WTC11 (cell line): ENCODE data around the gene RHOJ. TPM values are rescaled to one million over a fixed set of nuclear protein-coding genes. Genes with fewer than 3 reads are reported as not detected.

Experiments
- ATAC-seq: fragments of 200-7000 bp; cut with Tn5 transposase; 2 replicates; pipeline ENCODE4 v1.10.0; 2021; ENCODE audit warnings: mild to moderate bottlenecking, moderate library complexity
- CTCF ChIA-PET: fragments of 300-600 bp; sonication (Branson Sonifier 250); formaldehyde crosslinking; loops from one replicate; lab custom pipeline; 2021; ENCODE audit warnings: antibody characterized with exemption; lab: Charles Lee
- POLR2A ChIA-PET: fragments of 350-600 bp; sonication (Branson Sonifier 250); formaldehyde crosslinking; loops from one replicate; lab custom pipeline; 2021; ENCODE audit warnings: antibody characterized with exemption; lab: Charles Lee
- DNase-seq: peaks from one replicate; pipeline ENCODE4 v3.0.0; 2021; ENCODE audit warnings: low spot score
- H3K27ac Mint-ChIP-seq: 2 replicates; pipeline ENCODE4 v1.8.0; 2021; ENCODE audit warnings: mixed read lengths
- H3K27me3 Mint-ChIP-seq: 2 replicates; pipeline ENCODE4 v1.8.0; 2021; ENCODE audit warnings: low read depth, mild to moderate bottlenecking, moderate library complexity, mixed read lengths
- H3K36me3 Mint-ChIP-seq: 2 replicates; pipeline ENCODE4 v1.8.0; 2021; ENCODE audit warnings: mixed read lengths
- H3K4me1 Mint-ChIP-seq: 2 replicates; pipeline ENCODE4 v1.8.0; 2022; ENCODE audit warnings: mixed read lengths
- H3K4me3 Mint-ChIP-seq: 2 replicates; pipeline ENCODE4 v1.8.0; 2021; ENCODE audit warnings: mild to moderate bottlenecking, moderate library complexity, mixed read lengths
- H3K9me3 Mint-ChIP-seq: 2 replicates; pipeline ENCODE4 v1.8.0; 2021; ENCODE audit warnings: mixed read lengths
- CDX4 ChIP-seq: fragments of 250-450 bp; sonication (Bioruptor Pico); IDR thresholded peaks from 2 replicates; pipeline ENCODE4 v1.9.0; 2021; ENCODE audit warnings: moderate library complexity, mild to moderate bottlenecking, inconsistent platforms, borderline replicate concordance
- E2F5 ChIP-seq: sonication (generic); formaldehyde crosslinking; IDR thresholded peaks from 2 replicates; pipeline ENCODE4 v1.8.1; 2022; ENCODE audit warnings: mild to moderate bottlenecking, moderate library complexity, missing genetic modification reagents
- JAZF1 ChIP-seq: fragments of 250-450 bp; sonication (Bioruptor Pico); IDR thresholded peaks from 2 replicates; pipeline ENCODE4 v1.9.0; 2021; ENCODE audit warnings: moderate library complexity, mild to moderate bottlenecking, inconsistent platforms
- KAT7 ChIP-seq: sonication (generic); formaldehyde crosslinking; IDR thresholded peaks from 2 replicates; pipeline ENCODE4 v1.8.1; 2023; ENCODE audit warnings: missing genetic modification reagents, mild to moderate bottlenecking, borderline replicate concordance
- MAX ChIP-seq: sonication (generic); formaldehyde crosslinking; IDR thresholded peaks from 2 replicates; pipeline ENCODE4 v1.8.0; 2022; ENCODE audit warnings: mild to moderate bottlenecking, missing genetic modification reagents
- MXD4 ChIP-seq: fragments of 250-450 bp; sonication (Bioruptor Pico); IDR thresholded peaks from 2 replicates; pipeline ENCODE4 v1.8.0; 2021; ENCODE audit warnings: mild to moderate bottlenecking, moderate library complexity, borderline replicate concordance
- MYBL2 ChIP-seq: sonication (generic); formaldehyde crosslinking; IDR thresholded peaks from 2 replicates; pipeline ENCODE4 v1.8.1; 2023; ENCODE audit warnings: mild to moderate bottlenecking, moderate library complexity, missing genetic modification reagents
- NFATC4 ChIP-seq: fragments of 250-450 bp; sonication (Bioruptor Pico); IDR thresholded peaks from 2 replicates; pipeline ENCODE4 v1.9.0; 2021; ENCODE audit warnings: mild to moderate bottlenecking
- NR3C1 ChIP-seq: sonication (generic); formaldehyde crosslinking; conservative IDR thresholded peaks from 2 replicates; pipeline ENCODE4 v1.8.1; 2023; ENCODE audit warnings: low read depth, mild to moderate bottlenecking, missing genetic modification reagents
- PREB ChIP-seq: sonication (generic); formaldehyde crosslinking; IDR thresholded peaks from 2 replicates; pipeline ENCODE4 v1.8.1; 2022; ENCODE audit warnings: mild to moderate bottlenecking, missing genetic modification reagents, moderate library complexity, borderline replicate concordance
- RORB ChIP-seq: fragments of 250-450 bp; sonication (Bioruptor Pico); IDR thresholded peaks from 2 replicates; pipeline ENCODE4 v1.9.0; 2021; ENCODE audit warnings: mild to moderate bottlenecking
- SMAD4 ChIP-seq: sonication (generic); formaldehyde crosslinking; IDR thresholded peaks from 2 replicates; pipeline ENCODE4 v1.8.0; 2022; ENCODE audit warnings: mild to moderate bottlenecking, missing genetic modification reagents
- SOX15 ChIP-seq: fragments of 250-450 bp; sonication (Bioruptor Pico); IDR thresholded peaks from 2 replicates; pipeline ENCODE4 v1.9.0; 2021; ENCODE audit warnings: mild to moderate bottlenecking
- TCF7 ChIP-seq: sonication (generic); formaldehyde crosslinking; IDR thresholded peaks from 2 replicates; pipeline ENCODE4 v1.8.0; 2022; ENCODE audit warnings: mild to moderate bottlenecking, low read depth, missing genetic modification reagents, moderate library complexity
- TP53 ChIP-seq: sonication (generic); formaldehyde crosslinking; IDR thresholded peaks from 2 replicates; pipeline ENCODE4 v1.8.1; 2023; ENCODE audit warnings: mild to moderate bottlenecking, missing genetic modification reagents
- ZNF121 ChIP-seq: sonication (generic); formaldehyde crosslinking; IDR thresholded peaks from 2 replicates; pipeline ENCODE4 v1.8.0; 2023; ENCODE audit warnings: missing genetic modification reagents
- ZNF232 ChIP-seq: sonication (generic); formaldehyde crosslinking; IDR thresholded peaks from 2 replicates; pipeline ENCODE4 v1.8.0; 2022; ENCODE audit warnings: mild to moderate bottlenecking, missing genetic modification reagents
- ZNF263 ChIP-seq: sonication (generic); formaldehyde crosslinking; IDR thresholded peaks from 2 replicates; pipeline ENCODE4 v1.8.1; 2022; ENCODE audit warnings: low read depth, mild to moderate bottlenecking, moderate library complexity, missing genetic modification reagents
- ZNF317 ChIP-seq: sonication (generic); formaldehyde crosslinking; IDR thresholded peaks from 2 replicates; pipeline ENCODE4 v1.8.1; 2023; ENCODE audit warnings: low read depth, mild to moderate bottlenecking, moderate library complexity, missing genetic modification reagents, borderline replicate concordance
- ZNF396 ChIP-seq: fragments of 250-450 bp; sonication (Bioruptor Pico); IDR thresholded peaks from 2 replicates; pipeline ENCODE4 v1.8.0; 2021; ENCODE audit warnings: mild to moderate bottlenecking, moderate library complexity, borderline replicate concordance
- ZNF512 ChIP-seq: sonication (generic); formaldehyde crosslinking; IDR thresholded peaks from 2 replicates; pipeline ENCODE4 v1.8.1; 2022; ENCODE audit warnings: missing genetic modification reagents, borderline replicate concordance
- total RNA-seq: library from RNA; stranded (reverse); gene quantifications from 3 replicates; pipeline ENCODE4 v1.2.3, GENCODE V29; 2021
- TF ChIP-seq, protein P1 (sequence below): fragments of 250-450 bp; sonication (Bioruptor Pico); IDR thresholded peaks from 2 replicates; pipeline ENCODE4 v2.1.2; 2022; ENCODE audit warnings: mild to moderate bottlenecking, moderate library complexity
- TF ChIP-seq, protein P2 (sequence below): sonication (generic); formaldehyde crosslinking; conservative IDR thresholded peaks from 2 replicates; pipeline ENCODE4 v1.8.1; 2022; ENCODE audit warnings: mild to moderate bottlenecking, missing genetic modification reagents
- TF ChIP-seq, protein P3 (sequence below): sonication (generic); formaldehyde crosslinking; IDR thresholded peaks from 2 replicates; pipeline ENCODE4 v1.8.1; 2022; ENCODE audit warnings: low read depth, mild to moderate bottlenecking, moderate library complexity, missing genetic modification reagents, borderline replicate concordance
- TF ChIP-seq, protein P4 (sequence below): sonication (generic); formaldehyde crosslinking; IDR thresholded peaks from 2 replicates; pipeline ENCODE4 v1.8.1; 2023; ENCODE audit warnings: mild to moderate bottlenecking, missing genetic modification reagents, moderate library complexity

Gene RHOJ
- total RNA-seq, 1 experiment from 2014 or later: 0.13 TPM

DNA sequence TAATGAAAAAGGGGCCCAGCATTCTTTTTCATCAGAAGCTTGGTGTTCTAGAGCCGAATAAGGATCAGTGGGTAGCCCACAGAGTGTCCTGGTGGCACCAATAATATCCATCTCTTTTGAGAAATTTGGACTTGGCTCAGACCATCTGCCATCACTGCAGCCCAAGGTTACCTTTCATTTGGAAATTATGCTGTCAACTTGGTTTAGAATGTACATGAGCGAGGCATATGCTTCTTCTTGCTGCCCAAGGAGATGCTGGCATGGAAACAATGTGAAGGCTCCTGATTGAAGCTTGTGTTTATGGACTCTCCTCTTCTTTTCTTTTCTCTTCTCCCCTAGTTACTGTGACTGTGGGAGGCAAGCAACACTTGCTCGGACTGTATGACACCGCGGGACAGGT is 64.5 kb downstream of the RHOJ start (continued):
- TF ChIP-seq ZNF317 (CRISPR knock-in tag) (no peak), NR3C1 (no peak), MXD4 (CRISPR knock-in tag) (no peak), JAZF1 (CRISPR knock-in tag) (no peak), E2F5 (CRISPR knock-in tag) (no peak)
- TF ChIP-seq, protein P1, sequence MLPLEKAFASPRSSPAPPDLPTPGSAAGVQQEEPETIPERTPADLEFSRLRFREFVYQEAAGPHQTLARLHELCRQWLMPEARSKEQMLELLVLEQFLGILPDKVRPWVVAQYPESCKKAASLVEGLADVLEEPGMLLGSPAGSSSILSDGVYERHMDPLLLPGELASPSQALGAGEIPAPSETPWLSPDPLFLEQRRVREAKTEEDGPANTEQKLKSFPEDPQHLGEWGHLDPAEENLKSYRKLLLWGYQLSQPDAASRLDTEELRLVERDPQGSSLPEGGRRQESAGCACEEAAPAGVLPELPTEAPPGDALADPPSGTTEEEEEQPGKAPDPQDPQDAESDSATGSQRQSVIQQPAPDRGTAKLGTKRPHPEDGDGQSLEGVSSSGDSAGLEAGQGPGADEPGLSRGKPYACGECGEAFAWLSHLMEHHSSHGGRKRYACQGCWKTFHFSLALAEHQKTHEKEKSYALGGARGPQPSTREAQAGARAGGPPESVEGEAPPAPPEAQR: no peak
- TF ChIP-seq, protein P2, sequence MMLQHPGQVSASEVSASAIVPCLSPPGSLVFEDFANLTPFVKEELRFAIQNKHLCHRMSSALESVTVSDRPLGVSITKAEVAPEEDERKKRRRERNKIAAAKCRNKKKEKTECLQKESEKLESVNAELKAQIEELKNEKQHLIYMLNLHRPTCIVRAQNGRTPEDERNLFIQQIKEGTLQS (CRISPR knock-in tag): no peak

- ATAC-seq: no peak
- ChIA-PET CTCF (no interaction called here), POLR2A (interaction anchor here (0.6 kb wide), 1 partner anchor 81 kb away, joined by 4 read pairs; no protein-coding TSS in a partner anchor)
- Mint-ChIP-seq H3K4me1 (peaks cover 10% of the 10 kb centered on the region), H3K27me3 (no peaks in the 10 kb centered on the region), H3K27ac (no peak overlapping the region), H3K9me3 (peaks cover 25% of the 10 kb centered on the region), H3K4me3 (no peak overlapping the region), H3K36me3 (peaks cover 20% of the 10 kb centered on the region)
- TF ChIP-seq, protein P1: no peak
- TF ChIP-seq, protein P3, sequence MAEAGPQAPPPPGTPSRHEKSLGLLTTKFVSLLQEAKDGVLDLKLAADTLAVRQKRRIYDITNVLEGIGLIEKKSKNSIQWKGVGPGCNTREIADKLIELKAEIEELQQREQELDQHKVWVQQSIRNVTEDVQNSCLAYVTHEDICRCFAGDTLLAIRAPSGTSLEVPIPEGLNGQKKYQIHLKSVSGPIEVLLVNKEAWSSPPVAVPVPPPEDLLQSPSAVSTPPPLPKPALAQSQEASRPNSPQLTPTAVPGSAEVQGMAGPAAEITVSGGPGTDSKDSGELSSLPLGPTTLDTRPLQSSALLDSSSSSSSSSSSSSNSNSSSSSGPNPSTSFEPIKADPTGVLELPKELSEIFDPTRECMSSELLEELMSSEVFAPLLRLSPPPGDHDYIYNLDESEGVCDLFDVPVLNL (CRISPR knock-in tag): no peak
- TF ChIP-seq SMAD4 (no peak), NFATC4 (CRISPR knock-in tag) (no peak), KAT7 (CRISPR knock-in tag) (no peak), PREB (CRISPR knock-in tag) (no peak), TP53 (CRISPR knock-in tag) (no peak), SOX15 (CRISPR knock-in tag) (no peak), MXD4 (CRISPR knock-in tag) (no peak), TCF7 (no peak), ZNF263 (CRISPR knock-in tag) (no peak), ZNF512 (CRISPR knock-in tag) (no peak), CDX4 (CRISPR knock-in tag) (no peak), ZNF121 (no peak), RORB (CRISPR knock-in tag) (no peak), MYBL2 (CRISPR knock-in tag) (no peak), ZNF232 (CRISPR knock-in tag) (no peak), MAX (CRISPR knock-in tag) (no peak), ZNF396 (CRISPR knock-in tag) (no peak)
- TF ChIP-seq, protein P4, sequence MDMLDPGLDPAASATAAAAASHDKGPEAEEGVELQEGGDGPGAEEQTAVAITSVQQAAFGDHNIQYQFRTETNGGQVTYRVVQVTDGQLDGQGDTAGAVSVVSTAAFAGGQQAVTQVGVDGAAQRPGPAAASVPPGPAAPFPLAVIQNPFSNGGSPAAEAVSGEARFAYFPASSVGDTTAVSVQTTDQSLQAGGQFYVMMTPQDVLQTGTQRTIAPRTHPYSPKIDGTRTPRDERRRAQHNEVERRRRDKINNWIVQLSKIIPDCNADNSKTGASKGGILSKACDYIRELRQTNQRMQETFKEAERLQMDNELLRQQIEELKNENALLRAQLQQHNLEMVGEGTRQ (CRISPR knock-in tag): no peak
- no peak for DNase-seq
Observed at GRCh38 chr14:63269561-63270225, 65.5 kb downstream of the RHOJ start.
